HEK293 (cell line): ENCODE data around the gene P2RY6.

Experiments used
- GLIS1 ChIP-seq: fragments of 450-650 bp; formaldehyde crosslinking; IDR thresholded peaks from 2 replicates; pipeline ENCODE4 v1.5.1; 2016; ENCODE audit warnings: missing biosample characterization, missing genetic modification characterization
- KLF16 ChIP-seq: fragments of 450-650 bp; formaldehyde crosslinking; IDR thresholded peaks from 2 replicates; pipeline ENCODE4 v1.5.1; 2017; ENCODE audit warnings: missing biosample characterization, missing genetic modification characterization
- KLF7 ChIP-seq: fragments of 450-650 bp; formaldehyde crosslinking; IDR thresholded peaks from 2 replicates; pipeline ENCODE4 v1.5.1; 2016; ENCODE audit warnings: missing biosample characterization, missing genetic modification characterization, borderline replicate concordance
- REST ChIP-seq: fragments of 450-650 bp; formaldehyde crosslinking; IDR thresholded peaks from 2 replicates; pipeline ENCODE4 v1.5.1; 2016; ENCODE audit warnings: missing biosample characterization, missing genetic modification characterization
- SP3 ChIP-seq: fragments of 450-650 bp; formaldehyde crosslinking; IDR thresholded peaks from 2 replicates; pipeline ENCODE4 v1.5.1; 2016; ENCODE audit warnings: missing biosample characterization, missing genetic modification characterization
- TSHZ1 ChIP-seq: fragments of 450-650 bp; formaldehyde crosslinking; IDR thresholded peaks from 2 replicates; pipeline ENCODE4 v1.5.1; 2016; ENCODE audit warnings: missing biosample characterization, missing genetic modification characterization, borderline replicate concordance
- WT1 ChIP-seq: fragments of 450-650 bp; formaldehyde crosslinking; IDR thresholded peaks from 2 replicates; pipeline ENCODE4 v1.5.1; 2016; ENCODE audit warnings: missing biosample characterization, missing genetic modification characterization
- ZBTB10 ChIP-seq: fragments of 450-650 bp; formaldehyde crosslinking; IDR thresholded peaks from 2 replicates; pipeline ENCODE4 v1.5.1; 2016; ENCODE audit warnings: missing biosample characterization, missing genetic modification characterization
- ZBTB26 ChIP-seq: fragments of 450-650 bp; formaldehyde crosslinking; optimal IDR thresholded peaks from 2 replicates; pipeline ENCODE3; 2016; ENCODE audit warnings: missing biosample characterization, mild to moderate bottlenecking, missing genetic modification characterization
- ZFP69B ChIP-seq: fragments of 450-650 bp; formaldehyde crosslinking; IDR thresholded peaks from 2 replicates; pipeline ENCODE4 v1.5.1; 2016; ENCODE audit warnings: missing biosample characterization, missing genetic modification characterization
- ZNF112 ChIP-seq: fragments of 450-650 bp; formaldehyde crosslinking; IDR thresholded peaks from 2 replicates; pipeline ENCODE4 v1.5.0; 2017; ENCODE audit warnings: missing biosample characterization, missing genetic modification characterization
- ZNF223 ChIP-seq: fragments of 450-650 bp; formaldehyde crosslinking; IDR thresholded peaks from 2 replicates; pipeline ENCODE4 v1.5.1; 2016; ENCODE audit warnings: missing biosample characterization, missing genetic modification characterization
- TF ChIP-seq, protein P1 (sequence below): fragments of 450-650 bp; formaldehyde crosslinking; IDR thresholded peaks from 2 replicates; pipeline ENCODE4 v1.5.1; 2016; ENCODE audit warnings: missing biosample characterization, missing genetic modification characterization
- TF ChIP-seq, protein P2 (sequence below): fragments of 450-650 bp; formaldehyde crosslinking; IDR thresholded peaks from 2 replicates; pipeline ENCODE4 v1.5.1; 2016; ENCODE audit warnings: missing biosample characterization, missing genetic modification characterization
- TF ChIP-seq, protein P3 (sequence below): fragments of 450-650 bp; formaldehyde crosslinking; IDR thresholded peaks from 2 replicates; pipeline ENCODE4 v1.5.1; 2017; ENCODE audit warnings: missing biosample characterization, missing genetic modification characterization
- TF ChIP-seq, protein P4 (sequence below): fragments of 450-650 bp; formaldehyde crosslinking; IDR thresholded peaks from 2 replicates; pipeline ENCODE4 v1.5.1; 2016; ENCODE audit warnings: missing biosample characterization, missing genetic modification characterization

The P2RY6 gene

DNA sequence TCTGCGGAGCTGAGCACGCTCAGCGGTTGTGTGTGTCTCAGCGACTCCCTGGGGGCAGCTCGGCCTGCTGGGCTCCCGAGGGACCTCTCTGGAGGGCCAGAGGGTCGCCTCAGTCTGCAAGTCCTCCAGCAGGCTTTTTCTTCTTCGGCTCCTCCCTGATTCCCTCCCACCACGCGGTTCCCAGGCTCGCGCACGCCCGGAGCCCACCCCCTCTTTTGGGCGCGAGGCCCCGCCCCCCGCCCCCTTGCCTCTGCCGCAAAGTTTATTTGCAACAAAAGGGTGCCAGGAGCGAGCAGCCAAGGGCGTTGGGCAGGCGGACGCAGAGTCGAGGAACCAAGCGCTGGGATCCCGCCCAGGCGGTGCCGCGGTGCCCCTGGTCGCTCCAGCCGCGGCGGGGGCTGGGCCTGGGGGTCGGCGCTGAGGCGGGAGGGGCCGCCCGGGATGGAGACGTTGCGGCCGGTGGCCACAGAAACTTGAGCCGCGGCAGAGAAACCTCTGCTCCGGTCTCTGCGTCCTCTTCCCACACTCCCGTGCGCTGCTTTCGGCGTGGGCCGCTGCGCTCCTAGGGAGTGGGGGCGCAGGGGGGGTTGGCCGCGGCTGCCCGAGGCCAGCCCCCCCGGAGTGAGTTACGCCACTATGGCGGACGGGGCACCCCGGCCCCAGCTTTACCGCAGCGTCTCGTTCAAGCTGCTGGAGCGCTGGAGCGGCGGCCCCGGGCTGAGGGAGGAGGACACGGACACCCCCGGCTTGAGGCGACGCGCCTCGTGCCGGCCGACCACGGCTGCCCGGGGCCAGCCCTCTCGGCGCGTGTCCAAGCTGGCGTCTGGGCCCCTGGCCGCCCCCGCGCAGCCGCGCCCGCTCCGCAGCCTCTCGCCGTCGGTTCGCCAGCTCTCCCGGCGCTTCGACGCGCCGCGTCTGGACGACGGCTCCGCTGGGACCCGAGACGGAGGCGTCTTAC is 36.1 kb downstream of the P2RY6 start, which contains the start of gene ARHGEF17 (continued):
- TF ChIP-seq REST, result no peak
- TF ChIP-seq SP3 (tag by site-specific recombination), result peak; percentile 74
- TF ChIP-seq ZBTB26 (tag by site-specific recombination), result peak; percentile 78
- 0 out of 2 replicates have a peak, but pooled peaks have one; percentile 14 for TF ChIP-seq ZFP69B
- TF ChIP-seq, protein P1, sequence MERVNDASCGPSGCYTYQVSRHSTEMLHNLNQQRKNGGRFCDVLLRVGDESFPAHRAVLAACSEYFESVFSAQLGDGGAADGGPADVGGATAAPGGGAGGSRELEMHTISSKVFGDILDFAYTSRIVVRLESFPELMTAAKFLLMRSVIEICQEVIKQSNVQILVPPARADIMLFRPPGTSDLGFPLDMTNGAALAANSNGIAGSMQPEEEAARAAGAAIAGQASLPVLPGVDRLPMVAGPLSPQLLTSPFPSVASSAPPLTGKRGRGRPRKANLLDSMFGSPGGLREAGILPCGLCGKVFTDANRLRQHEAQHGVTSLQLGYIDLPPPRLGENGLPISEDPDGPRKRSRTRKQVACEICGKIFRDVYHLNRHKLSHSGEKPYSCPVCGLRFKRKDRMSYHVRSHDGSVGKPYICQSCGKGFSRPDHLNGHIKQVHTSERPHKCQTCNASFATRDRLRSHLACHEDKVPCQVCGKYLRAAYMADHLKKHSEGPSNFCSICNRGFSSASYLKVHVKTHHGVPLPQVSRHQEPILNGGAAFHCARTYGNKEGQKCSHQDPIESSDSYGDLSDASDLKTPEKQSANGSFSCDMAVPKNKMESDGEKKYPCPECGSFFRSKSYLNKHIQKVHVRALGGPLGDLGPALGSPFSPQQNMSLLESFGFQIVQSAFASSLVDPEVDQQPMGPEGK (tag by site-specific recombination), result peak; percentile 80
- TF ChIP-seq, protein P2, sequence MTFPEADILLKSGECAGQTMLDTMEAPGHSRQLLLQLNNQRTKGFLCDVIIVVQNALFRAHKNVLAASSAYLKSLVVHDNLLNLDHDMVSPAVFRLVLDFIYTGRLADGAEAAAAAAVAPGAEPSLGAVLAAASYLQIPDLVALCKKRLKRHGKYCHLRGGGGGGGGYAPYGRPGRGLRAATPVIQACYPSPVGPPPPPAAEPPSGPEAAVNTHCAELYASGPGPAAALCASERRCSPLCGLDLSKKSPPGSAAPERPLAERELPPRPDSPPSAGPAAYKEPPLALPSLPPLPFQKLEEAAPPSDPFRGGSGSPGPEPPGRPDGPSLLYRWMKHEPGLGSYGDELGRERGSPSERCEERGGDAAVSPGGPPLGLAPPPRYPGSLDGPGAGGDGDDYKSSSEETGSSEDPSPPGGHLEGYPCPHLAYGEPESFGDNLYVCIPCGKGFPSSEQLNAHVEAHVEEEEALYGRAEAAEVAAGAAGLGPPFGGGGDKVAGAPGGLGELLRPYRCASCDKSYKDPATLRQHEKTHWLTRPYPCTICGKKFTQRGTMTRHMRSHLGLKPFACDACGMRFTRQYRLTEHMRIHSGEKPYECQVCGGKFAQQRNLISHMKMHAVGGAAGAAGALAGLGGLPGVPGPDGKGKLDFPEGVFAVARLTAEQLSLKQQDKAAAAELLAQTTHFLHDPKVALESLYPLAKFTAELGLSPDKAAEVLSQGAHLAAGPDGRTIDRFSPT, result peak; percentile 49; the same call in 1 of the 2 replicates
- TF ChIP-seq, protein P3, sequence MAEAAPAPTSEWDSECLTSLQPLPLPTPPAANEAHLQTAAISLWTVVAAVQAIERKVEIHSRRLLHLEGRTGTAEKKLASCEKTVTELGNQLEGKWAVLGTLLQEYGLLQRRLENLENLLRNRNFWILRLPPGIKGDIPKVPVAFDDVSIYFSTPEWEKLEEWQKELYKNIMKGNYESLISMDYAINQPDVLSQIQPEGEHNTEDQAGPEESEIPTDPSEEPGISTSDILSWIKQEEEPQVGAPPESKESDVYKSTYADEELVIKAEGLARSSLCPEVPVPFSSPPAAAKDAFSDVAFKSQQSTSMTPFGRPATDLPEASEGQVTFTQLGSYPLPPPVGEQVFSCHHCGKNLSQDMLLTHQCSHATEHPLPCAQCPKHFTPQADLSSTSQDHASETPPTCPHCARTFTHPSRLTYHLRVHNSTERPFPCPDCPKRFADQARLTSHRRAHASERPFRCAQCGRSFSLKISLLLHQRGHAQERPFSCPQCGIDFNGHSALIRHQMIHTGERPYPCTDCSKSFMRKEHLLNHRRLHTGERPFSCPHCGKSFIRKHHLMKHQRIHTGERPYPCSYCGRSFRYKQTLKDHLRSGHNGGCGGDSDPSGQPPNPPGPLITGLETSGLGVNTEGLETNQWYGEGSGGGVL, result peak; percentile 54; the same call in 1 of the 2 replicates
- peak; percentile 77 for TF ChIP-seq ZBTB10 (tag by site-specific recombination)
- TF ChIP-seq ZNF112 (tag by site-specific recombination), result no peak
- TF ChIP-seq, protein P4, sequence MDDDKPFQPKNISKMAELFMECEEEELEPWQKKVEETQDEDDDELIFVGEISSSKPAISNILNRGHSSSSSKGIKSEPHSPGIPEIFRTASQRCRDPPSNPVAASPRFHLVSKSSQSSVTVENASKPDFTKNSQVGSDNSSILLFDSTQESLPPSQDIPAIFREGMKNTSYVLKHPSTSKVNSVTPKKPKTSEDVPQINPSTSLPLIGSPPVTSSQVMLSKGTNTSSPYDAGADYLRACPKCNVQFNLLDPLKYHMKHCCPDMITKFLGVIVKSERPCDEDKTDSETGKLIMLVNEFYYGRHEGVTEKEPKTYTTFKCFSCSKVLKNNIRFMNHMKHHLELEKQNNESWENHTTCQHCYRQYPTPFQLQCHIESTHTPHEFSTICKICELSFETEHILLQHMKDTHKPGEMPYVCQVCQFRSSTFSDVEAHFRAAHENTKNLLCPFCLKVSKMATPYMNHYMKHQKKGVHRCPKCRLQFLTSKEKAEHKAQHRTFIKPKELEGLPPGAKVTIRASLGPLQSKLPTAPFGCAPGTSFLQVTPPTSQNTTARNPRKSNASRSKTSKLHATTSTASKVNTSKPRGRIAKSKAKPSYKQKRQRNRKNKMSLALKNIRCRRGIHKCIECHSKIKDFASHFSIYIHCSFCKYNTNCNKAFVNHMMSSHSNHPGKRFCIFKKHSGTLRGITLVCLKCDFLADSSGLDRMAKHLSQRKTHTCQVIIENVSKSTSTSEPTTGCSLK, result no peak
- TF ChIP-seq GLIS1 (tag by site-specific recombination), result peak; percentile 79
- 0 out of 2 replicates have a peak, but pooled peaks have one; percentile 12 for TF ChIP-seq KLF7 (tag by site-specific recombination)
- TF ChIP-seq KLF16 (tag by site-specific recombination), result no peak
- TF ChIP-seq WT1 (tag by site-specific recombination), result 0 out of 2 replicates have a peak, but pooled peaks have one; percentile 18
- TF ChIP-seq TSHZ1 (tag by site-specific recombination), result 0 out of 2 replicates have a peak, but pooled peaks have one; percentile 12
- no peak for TF ChIP-seq ZNF223 (tag by site-specific recombination)
